Omental fat pad (tissue), 4 donors: ENCODE results near the gene AGO3. TPM values are rescaled to one million over a fixed set of nuclear protein-coding genes. Genes with fewer than 3 reads are reported as not detected.

ENCODE experiments used
- total RNA-seq, 4 donors: library from RNA; depleted of rRNA; stranded (reverse); fragments of >200 nt; gene quantifications; one replicate each; pipeline ENCODE4 v1.1.0, GENCODE V29; 2016

AGO3 gene
- total RNA-seq, 4 donors from 2014 or later = 22.3 to 39.9 (median 30.6) TPM

Other genes starting within 250 kb of the AGO3 start
- gene C1orf216, start 212.2 kb upstream of the AGO3 start, total RNA-seq = 10 to 100 TPM in 3 of 4 donors, 1 to 10 TPM in 1; 9.6 to 28.8 (median 15.5) TPM
- 1 to 10 TPM in 1 of 4 donors, under 1 TPM in 3; 0.13 to 2.3 (median 0.50) TPM for gene CLSPN, start 161.1 kb upstream of the AGO3 start, total RNA-seq
- gene AGO4, start 123.1 kb upstream of the AGO3 start, total RNA-seq = 10 to 100 TPM in 3 of 4 donors, 1 to 10 TPM in 1; 9.2 to 28.2 (median 18.4) TPM
- 10 to 100 TPM; 20.5 to 25.1 (median 22.7) TPM for gene AGO1, start 47.9 kb upstream of the AGO3 start, total RNA-seq
- 1 to 10 TPM in 1 of 4 donors, under 1 TPM in 2, not detected in 1; 0.24 to 1.1 (median 0.44) TPM for gene TEKT2, start 153.0 kb downstream of the AGO3 start, total RNA-seq
- gene ADPRS, start 157.8 kb downstream of the AGO3 start, total RNA-seq = 10 to 100 TPM; 32.6 to 43.5 (median 39.0) TPM
- gene COL8A2, start 194.1 kb downstream of the AGO3 start, total RNA-seq = 1 to 10 TPM; 2.7 to 6.4 (median 3.7) TPM
- 100 to 1,000 TPM in 1 of 4 donors, 10 to 100 TPM in 3; 76.3 to 104 (median 83.2) TPM for gene TRAPPC3, start 218.4 kb downstream of the AGO3 start, total RNA-seq
- 100 to 1,000 TPM in 3 of 4 donors, 10 to 100 TPM in 1; 73.3 to 244 (median 115) TPM for gene MAP7D1, start 225.1 kb downstream of the AGO3 start, total RNA-seq